ENCODE data around the gene SPATA6L. TPM values are rescaled to one million over a fixed set of nuclear protein-coding genes. Genes with fewer than 3 reads are reported as not detected.

Gene SPATA6L
- total RNA-seq, 1 experiment from 2014 or later, result 0.57 TPM

DNA sequence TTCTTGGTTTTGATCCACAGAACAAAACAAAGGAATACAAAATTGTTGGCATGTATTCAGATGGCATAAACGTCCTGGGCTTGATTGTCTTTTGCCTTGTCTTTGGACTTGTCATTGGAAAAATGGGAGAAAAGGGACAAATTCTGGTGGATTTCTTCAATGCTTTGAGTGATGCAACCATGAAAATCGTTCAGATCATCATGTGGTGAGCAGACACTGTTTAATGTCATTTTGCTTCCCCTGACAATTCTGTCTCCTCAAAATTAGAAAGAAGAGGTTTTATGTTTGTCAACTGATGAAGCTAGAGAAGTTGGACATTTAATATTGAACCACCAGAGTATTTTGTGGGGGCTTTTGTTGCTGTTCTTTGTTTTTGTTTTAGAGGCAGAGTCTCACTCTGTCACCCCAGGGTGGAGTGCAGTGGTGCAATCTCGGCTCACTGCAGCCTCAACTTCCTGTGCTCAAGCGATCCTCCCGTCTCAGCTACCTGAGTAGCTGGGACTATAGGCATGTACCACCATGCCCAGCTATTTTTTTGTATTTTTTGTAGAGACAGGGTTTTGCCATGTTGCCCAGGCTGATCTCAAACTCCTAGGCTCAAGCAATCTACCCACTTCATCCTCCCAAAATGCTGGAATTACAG, 94.0 kb downstream of the SPATA6L start:
- ChIA-PET RAD21 (ENCODE audit: low non-redundant PET in 1 of 2, low total read pairs in 2 of 2, uncharacterized antibody in 2 of 2, unreplicated experiment in 2 of 2) (no interaction called here), CTCF (no interaction called here), POLR2A (no interaction called here)
- intact Hi-C loops (cut with micrococcal nuclease), result no loop called here
- no peaks in the 10 kb centered on the region for H3K79me2 ChIP-seq (ENCODE audit: insufficient read depth, low read length)
- no peaks in the 10 kb centered on the region for H3K36me3 ChIP-seq (ENCODE audit: control insufficient read depth in 1 of 2, insufficient read depth in 2 of 2, low read length in 2 of 2)
- no peaks in the 10 kb centered on the region for H3K4me1 ChIP-seq (ENCODE audit: control insufficient read depth in 1 of 2, insufficient read depth in 2 of 2, low read length in 2 of 2)
- H3K27ac ChIP-seq (ENCODE audit: low read depth, low read length), result no peak overlapping the region
- no peaks in the 10 kb centered on the region for H3K27me3 ChIP-seq (ENCODE audit: insufficient read depth, low read length)
- no peaks in the 10 kb centered on the region for H3K9me2 ChIP-seq (ENCODE audit: insufficient read depth)
- H2AFZ ChIP-seq (ENCODE audit: low read depth, low read length, poor library complexity, severe bottlenecking), result no peak overlapping the region
- no TSS peak for BruUV-seq (replicated peaks)
- H3K9ac ChIP-seq (ENCODE audit: low read length), result no peak overlapping the region
- no peaks in the 10 kb centered on the region for H3K9me3 ChIP-seq (ENCODE audit: control insufficient read depth in 1 of 2, insufficient read depth in 1 of 2, low read depth in 1 of 2, low read length in 2 of 2)
- no peaks in the 10 kb centered on the region for H4K20me1 ChIP-seq (ENCODE audit: insufficient read depth)
- DNase-seq (ENCODE audit: low read depth, low spot score), result no peak
- ATAC-seq, result no peak
- TF ChIP-seq EGR1 (IDR thresholded peaks at IDR 0.05; ENCODE audit: low read depth) (no peak), YY1 (IDR thresholded peaks at IDR 0.05; ENCODE audit: extremely low read depth, insufficient replicate concordance, low read depth, low read length) (no peak), CBX3 (IDR thresholded peaks at IDR 0.05; ENCODE audit: low read depth) (no peak), POLR2A (IDR thresholded peaks at IDR 0.05; ENCODE audit: borderline replicate concordance, extremely low read depth, insufficient read depth, insufficient read length) (no peak), EZH2phosphoT487 (IDR thresholded peaks at IDR 0.05; ENCODE audit: borderline replicate concordance) (no peak), SRF (IDR thresholded peaks at IDR 0.05; ENCODE audit: low read depth) (no peak), ZNF274 (IDR thresholded peaks at IDR 0.05; ENCODE audit: low read depth, low read length) (no peak), EZH2 (IDR thresholded peaks at IDR 0.05) (no peak), ELF1 (IDR thresholded peaks at IDR 0.05; ENCODE audit: borderline replicate concordance, low read depth) (no peak), SIN3A (IDR thresholded peaks at IDR 0.05; ENCODE audit: low read depth) (no peak), CEBPB (IDR thresholded peaks at IDR 0.05; ENCODE audit: low read depth) (no peak), RAD21 (IDR thresholded peaks at IDR 0.05; ENCODE audit: low read depth) (no peak), JUND (IDR thresholded peaks at IDR 0.05) (no peak), TCF7L2 (IDR thresholded peaks at IDR 0.05; ENCODE audit: borderline replicate concordance, extremely low read depth, insufficient read depth, insufficient read length) (no peak), POLR2AphosphoS5 (IDR thresholded peaks at IDR 0.05; ENCODE audit: low read depth, low read length) (no peak)
- TF ChIP-seq, protein P1, sequence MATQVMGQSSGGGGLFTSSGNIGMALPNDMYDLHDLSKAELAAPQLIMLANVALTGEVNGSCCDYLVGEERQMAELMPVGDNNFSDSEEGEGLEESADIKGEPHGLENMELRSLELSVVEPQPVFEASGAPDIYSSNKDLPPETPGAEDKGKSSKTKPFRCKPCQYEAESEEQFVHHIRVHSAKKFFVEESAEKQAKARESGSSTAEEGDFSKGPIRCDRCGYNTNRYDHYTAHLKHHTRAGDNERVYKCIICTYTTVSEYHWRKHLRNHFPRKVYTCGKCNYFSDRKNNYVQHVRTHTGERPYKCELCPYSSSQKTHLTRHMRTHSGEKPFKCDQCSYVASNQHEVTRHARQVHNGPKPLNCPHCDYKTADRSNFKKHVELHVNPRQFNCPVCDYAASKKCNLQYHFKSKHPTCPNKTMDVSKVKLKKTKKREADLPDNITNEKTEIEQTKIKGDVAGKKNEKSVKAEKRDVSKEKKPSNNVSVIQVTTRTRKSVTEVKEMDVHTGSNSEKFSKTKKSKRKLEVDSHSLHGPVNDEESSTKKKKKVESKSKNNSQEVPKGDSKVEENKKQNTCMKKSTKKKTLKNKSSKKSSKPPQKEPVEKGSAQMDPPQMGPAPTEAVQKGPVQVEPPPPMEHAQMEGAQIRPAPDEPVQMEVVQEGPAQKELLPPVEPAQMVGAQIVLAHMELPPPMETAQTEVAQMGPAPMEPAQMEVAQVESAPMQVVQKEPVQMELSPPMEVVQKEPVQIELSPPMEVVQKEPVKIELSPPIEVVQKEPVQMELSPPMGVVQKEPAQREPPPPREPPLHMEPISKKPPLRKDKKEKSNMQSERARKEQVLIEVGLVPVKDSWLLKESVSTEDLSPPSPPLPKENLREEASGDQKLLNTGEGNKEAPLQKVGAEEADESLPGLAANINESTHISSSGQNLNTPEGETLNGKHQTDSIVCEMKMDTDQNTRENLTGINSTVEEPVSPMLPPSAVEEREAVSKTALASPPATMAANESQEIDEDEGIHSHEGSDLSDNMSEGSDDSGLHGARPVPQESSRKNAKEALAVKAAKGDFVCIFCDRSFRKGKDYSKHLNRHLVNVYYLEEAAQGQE (IDR thresholded peaks at IDR 0.05; ENCODE audit: low read depth), result no peak
- TF ChIP-seq, protein P2, sequence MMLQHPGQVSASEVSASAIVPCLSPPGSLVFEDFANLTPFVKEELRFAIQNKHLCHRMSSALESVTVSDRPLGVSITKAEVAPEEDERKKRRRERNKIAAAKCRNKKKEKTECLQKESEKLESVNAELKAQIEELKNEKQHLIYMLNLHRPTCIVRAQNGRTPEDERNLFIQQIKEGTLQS (IDR thresholded peaks at IDR 0.05), result no peak
- TF ChIP-seq, protein P3, sequence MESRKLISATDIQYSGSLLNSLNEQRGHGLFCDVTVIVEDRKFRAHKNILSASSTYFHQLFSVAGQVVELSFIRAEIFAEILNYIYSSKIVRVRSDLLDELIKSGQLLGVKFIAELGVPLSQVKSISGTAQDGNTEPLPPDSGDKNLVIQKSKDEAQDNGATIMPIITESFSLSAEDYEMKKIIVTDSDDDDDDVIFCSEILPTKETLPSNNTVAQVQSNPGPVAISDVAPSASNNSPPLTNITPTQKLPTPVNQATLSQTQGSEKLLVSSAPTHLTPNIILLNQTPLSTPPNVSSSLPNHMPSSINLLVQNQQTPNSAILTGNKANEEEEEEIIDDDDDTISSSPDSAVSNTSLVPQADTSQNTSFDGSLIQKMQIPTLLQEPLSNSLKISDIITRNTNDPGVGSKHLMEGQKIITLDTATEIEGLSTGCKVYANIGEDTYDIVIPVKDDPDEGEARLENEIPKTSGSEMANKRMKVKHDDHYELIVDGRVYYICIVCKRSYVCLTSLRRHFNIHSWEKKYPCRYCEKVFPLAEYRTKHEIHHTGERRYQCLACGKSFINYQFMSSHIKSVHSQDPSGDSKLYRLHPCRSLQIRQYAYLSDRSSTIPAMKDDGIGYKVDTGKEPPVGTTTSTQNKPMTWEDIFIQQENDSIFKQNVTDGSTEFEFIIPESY (IDR thresholded peaks at IDR 0.05; ENCODE audit: extremely low read depth, insufficient replicate concordance, low read length), result no peak
- TF ChIP-seq, protein P4, sequence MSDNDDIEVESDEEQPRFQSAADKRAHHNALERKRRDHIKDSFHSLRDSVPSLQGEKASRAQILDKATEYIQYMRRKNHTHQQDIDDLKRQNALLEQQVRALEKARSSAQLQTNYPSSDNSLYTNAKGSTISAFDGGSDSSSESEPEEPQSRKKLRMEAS (IDR thresholded peaks at IDR 0.05), result no peak
- TF ChIP-seq, protein P5, sequence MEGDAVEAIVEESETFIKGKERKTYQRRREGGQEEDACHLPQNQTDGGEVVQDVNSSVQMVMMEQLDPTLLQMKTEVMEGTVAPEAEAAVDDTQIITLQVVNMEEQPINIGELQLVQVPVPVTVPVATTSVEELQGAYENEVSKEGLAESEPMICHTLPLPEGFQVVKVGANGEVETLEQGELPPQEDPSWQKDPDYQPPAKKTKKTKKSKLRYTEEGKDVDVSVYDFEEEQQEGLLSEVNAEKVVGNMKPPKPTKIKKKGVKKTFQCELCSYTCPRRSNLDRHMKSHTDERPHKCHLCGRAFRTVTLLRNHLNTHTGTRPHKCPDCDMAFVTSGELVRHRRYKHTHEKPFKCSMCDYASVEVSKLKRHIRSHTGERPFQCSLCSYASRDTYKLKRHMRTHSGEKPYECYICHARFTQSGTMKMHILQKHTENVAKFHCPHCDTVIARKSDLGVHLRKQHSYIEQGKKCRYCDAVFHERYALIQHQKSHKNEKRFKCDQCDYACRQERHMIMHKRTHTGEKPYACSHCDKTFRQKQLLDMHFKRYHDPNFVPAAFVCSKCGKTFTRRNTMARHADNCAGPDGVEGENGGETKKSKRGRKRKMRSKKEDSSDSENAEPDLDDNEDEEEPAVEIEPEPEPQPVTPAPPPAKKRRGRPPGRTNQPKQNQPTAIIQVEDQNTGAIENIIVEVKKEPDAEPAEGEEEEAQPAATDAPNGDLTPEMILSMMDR (IDR thresholded peaks at IDR 0.05 in 2 of 3, conservative IDR thresholded peaks at IDR 0.05 in 1 of 3; ENCODE audit: borderline replicate concordance in 1 of 3, insufficient read depth in 1 of 3, low read depth in 2 of 3, low read length in 2 of 3), result no peak
- H3K4me3 ChIP-seq (replicated peaks in 1 of 2; ENCODE audit: low read depth in 1 of 2, low read length in 2 of 2), result no peak overlapping the region
- no peak overlapping the region for H3K4me2 ChIP-seq (ENCODE audit: low read length)

Measured in HCT116 (cell line).